BJ (cell line): ENCODE data around the gene VOPP1. TPM values are rescaled to one million over a fixed set of nuclear protein-coding genes. Genes with fewer than 3 reads are reported as not detected.

ENCODE experiments used
- CTCF ChIA-PET: fragments of 350-600 bp; formaldehyde crosslinking; extraction: SDS; loops from one replicate; lab custom pipeline; 2021; ENCODE audit warnings: antibody characterized with exemption, inconsistent platforms; lab: Yijun Ruan, JAX
- POLR2A ChIA-PET: fragments of 300-600 bp; sonication (Branson Sonifier 250); formaldehyde crosslinking; extraction: SDS; loops from one replicate; lab custom pipeline; 2021; ENCODE audit warnings: antibody characterized with exemption; lab: Charles Lee
- DNase-seq: peaks from one replicate; pipeline ENCODE4 v3.0.0-alpha.2; 2011; ENCODE audit warnings: low read depth
- H3K27me3 ChIP-seq: 2 replicates; pipeline ENCODE4 v1.6.0; 2011; ENCODE audit warnings: low read length; ENCODE audit not compliant: control insufficient read depth, insufficient read depth
- H3K36me3 ChIP-seq: 2 replicates; pipeline ENCODE4 v1.5.1; 2011; ENCODE audit warnings: low read length; ENCODE audit not compliant: control insufficient read depth, insufficient read depth
- H3K4me3 ChIP-seq: 2 replicates; pipeline ENCODE4 v1.5.1; 2011; ENCODE audit warnings: low read depth, mild to moderate bottlenecking, control low read depth, low read length
- CTCF ChIP-seq: IDR thresholded peaks from 2 replicates; pipeline ENCODE4 v1.5.1; 2011; ENCODE audit warnings: low read depth, mild to moderate bottlenecking, control low read depth, inconsistent platforms, low read length, moderate library complexity; ENCODE audit not compliant: insufficient read depth
- polyA plus RNA-seq: library from polyadenylated mRNA; depleted of rRNA; stranded (reverse); fragments of >200 nt; gene quantifications from 2 replicates; pipeline ENCODE4 v1.2.3, GENCODE V29; 2011

The VOPP1 gene
- polyA plus RNA-seq, 1 experiment = 83.7 TPM

DNA sequence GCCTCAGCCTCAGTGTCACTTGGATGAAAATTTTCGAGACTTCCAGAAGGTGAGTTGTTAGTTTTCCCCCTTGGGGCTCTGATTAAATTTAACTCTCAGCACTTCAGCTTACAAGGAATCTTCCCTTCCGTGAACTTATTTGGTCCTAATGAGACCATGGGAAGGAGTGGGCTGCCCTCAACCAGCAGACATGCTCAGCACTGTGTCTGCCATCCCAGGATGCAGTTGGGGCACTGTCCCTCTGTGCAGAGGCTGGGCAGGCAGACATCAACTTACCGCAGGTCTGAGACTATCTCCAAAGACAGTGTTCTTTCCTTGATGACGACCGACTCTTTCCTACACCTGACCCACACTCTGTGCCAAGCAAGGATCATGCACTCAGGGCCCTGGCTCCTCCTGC is 36.7 kb downstream of the VOPP1 start:
- H3K36me3 ChIP-seq = peaks cover 2% of the 10 kb centered on the region; the same call in 1 of the 2 replicates
- POLR2A ChIA-PET = no interaction called here
- CTCF ChIA-PET = no interaction called here
- DNase-seq = no peak
- TF ChIP-seq CTCF = no peak
- H3K27me3 ChIP-seq = no peaks in the 10 kb centered on the region
- H3K4me3 ChIP-seq = no peak overlapping the region

DNA sequence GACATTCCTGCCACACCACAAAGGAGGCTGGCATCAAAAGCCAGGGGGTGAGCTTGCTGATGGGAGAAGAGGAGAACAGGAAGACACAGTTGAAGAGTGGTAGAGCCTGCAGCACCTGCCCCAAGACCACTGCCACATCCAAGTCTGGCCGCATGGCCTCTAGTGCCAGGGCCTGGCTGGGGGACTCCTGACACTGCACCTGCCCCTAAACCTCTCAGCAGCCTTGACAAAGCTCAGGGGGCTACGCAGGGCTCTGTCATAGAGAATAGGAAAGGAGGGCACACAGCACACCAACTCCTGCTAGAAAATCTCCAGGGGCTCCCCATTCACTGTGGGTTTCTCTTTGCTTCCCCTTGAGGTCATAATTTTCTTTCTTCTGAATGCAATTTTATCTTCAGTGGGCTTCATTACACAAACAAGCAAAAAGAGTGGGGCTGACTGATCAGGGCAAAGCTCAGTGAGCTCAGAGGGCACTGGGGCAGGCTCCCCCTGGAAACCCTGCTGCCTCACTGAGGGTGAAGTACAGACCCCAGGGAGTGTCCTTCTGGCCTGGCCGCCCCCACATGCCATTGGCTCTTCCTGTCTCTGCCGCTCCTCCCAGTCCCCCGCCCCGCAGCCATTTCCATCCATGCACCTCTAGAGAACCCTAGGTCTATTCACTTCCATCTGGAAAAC is 37.2 kb downstream of the VOPP1 start:
- no peak overlapping the region for H3K4me3 ChIP-seq
- peaks cover 2% of the 10 kb centered on the region; the same call in 1 of the 2 replicates for H3K36me3 ChIP-seq
- DNase-seq = no peak
- H3K27me3 ChIP-seq = no peaks in the 10 kb centered on the region
- POLR2A ChIA-PET = no interaction called here
- CTCF ChIA-PET = interaction anchor here (0.7 kb wide), 1 partner anchor 20 kb away, joined by 3 read pairs; no protein-coding TSS in a partner anchor
- no peak for TF ChIP-seq CTCF

DNA sequence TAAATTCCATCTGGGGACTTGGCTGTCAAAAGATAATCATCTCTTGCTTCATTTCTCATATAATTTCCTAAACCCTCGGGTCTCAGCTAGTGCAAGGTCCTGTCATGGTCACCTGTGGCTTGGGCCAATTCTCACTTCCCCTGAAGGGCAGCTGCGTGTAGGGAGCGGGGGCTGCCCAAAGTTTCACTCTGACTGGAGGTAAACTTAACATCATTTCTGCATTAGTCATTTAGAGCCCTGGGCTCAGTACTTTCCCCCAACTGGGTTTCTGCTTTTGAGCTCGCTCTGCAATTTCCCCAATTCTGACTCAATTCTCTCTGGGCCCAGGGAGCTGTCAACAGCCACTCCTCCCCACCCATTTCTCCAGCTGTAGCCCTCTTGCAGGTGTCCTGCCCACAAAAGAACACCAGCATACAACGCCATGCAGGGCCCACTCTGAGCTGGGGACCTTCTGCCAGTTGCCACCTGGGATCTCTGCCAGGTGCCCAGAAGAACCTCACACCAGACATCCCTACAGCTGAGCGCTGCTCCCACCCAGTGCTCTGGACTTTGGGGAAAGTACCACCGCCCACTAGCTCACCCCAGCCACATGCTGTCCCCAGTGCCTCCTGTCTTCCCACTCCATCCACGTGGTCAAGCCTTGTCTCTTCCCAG is 37.9 kb downstream of the VOPP1 start:
- Histone ChIP-seq H3K4me3 (no peak overlapping the region), H3K27me3 (no peaks in the 10 kb centered on the region), H3K36me3 (peaks cover 2% of the 10 kb centered on the region; the same call in 1 of the 2 replicates)
- peak; percentile 56 for DNase-seq
- no peak for TF ChIP-seq CTCF
- ChIA-PET CTCF (interaction anchor here (0.7 to 1.1 kb wide), 2 partner anchors 21 to 63 kb away, joined by 3 read pairs; no protein-coding TSS in a partner anchor), POLR2A (no interaction called here)

- Histone ChIP-seq H3K4me3 (no peak overlapping the region), H3K36me3 (peaks cover 2% of the 10 kb centered on the region; the same call in 1 of the 2 replicates), H3K27me3 (no peaks in the 10 kb centered on the region)
- no peak for DNase-seq
- ChIA-PET POLR2A (no interaction called here), CTCF (interaction anchor here (0.7 to 1.1 kb wide), 2 partner anchors 41 to 64 kb away, joined by 3 read pairs; no protein-coding TSS in a partner anchor)
- TF ChIP-seq CTCF = no peak
Measured at GRCh38 chr7:55533729-55534080, 38.6 kb downstream of the VOPP1 start.

DNA sequence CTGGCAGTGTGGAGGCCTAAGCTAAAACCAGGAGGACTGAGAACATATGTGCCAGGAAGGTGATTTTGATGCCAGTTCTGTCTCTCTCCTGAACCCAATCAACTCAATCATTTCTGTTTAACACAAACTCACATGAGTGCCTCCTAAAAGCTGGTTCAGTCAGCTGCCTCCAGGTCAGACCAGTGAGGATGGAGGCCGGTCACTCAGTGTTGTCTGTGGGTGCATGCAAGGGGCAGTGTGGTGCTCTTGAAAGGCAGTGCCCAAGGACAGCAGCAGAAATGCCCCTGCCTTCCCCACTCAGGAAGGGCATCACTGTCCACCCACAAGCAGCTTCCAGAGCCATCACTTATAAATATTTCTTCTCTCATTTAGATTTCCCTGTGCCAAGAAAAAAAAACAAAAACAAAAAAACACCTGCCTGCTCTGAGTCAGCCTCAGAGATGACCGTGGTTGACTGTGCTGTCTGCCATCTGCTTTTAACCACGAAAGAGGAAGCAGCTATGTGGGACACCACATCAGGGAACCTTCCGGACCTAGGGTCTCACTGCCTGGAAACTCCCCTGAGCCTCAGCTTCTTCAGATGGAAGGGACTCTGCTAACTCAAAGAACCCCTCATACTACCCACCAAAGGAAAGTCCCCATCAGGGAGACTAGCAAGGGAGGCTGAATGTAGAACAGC is 39.1 kb downstream of the VOPP1 start:
- CTCF ChIA-PET = interaction anchor here (0.7 to 1.5 kb wide), 3 partner anchors 41 to 64 kb away, joined by 3 to 4 read pairs (median 3); no protein-coding TSS in a partner anchor
- H3K27me3 ChIP-seq = no peaks in the 10 kb centered on the region
- no peak for DNase-seq
- peaks cover 2% of the 10 kb centered on the region; the same call in 1 of the 2 replicates for H3K36me3 ChIP-seq
- POLR2A ChIA-PET = no interaction called here
- no peak for TF ChIP-seq CTCF
- H3K4me3 ChIP-seq = no peak overlapping the region
